ENCODE measurements around the gene TAF3.
"Not testable (repeated sequence)": the region's sequence is repeated elsewhere in the genome, so short reads cannot be mapped to it uniquely, and the experiment has no call there.

TAF3 gene, protein sequence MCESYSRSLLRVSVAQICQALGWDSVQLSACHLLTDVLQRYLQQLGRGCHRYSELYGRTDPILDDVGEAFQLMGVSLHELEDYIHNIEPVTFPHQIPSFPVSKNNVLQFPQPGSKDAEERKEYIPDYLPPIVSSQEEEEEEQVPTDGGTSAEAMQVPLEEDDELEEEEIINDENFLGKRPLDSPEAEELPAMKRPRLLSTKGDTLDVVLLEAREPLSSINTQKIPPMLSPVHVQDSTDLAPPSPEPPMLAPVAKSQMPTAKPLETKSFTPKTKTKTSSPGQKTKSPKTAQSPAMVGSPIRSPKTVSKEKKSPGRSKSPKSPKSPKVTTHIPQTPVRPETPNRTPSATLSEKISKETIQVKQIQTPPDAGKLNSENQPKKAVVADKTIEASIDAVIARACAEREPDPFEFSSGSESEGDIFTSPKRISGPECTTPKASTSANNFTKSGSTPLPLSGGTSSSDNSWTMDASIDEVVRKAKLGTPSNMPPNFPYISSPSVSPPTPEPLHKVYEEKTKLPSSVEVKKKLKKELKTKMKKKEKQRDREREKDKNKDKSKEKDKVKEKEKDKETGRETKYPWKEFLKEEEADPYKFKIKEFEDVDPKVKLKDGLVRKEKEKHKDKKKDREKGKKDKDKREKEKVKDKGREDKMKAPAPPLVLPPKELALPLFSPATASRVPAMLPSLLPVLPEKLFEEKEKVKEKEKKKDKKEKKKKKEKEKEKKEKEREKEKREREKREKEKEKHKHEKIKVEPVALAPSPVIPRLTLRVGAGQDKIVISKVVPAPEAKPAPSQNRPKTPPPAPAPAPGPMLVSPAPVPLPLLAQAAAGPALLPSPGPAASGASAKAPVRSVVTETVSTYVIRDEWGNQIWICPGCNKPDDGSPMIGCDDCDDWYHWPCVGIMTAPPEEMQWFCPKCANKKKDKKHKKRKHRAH

DNA sequence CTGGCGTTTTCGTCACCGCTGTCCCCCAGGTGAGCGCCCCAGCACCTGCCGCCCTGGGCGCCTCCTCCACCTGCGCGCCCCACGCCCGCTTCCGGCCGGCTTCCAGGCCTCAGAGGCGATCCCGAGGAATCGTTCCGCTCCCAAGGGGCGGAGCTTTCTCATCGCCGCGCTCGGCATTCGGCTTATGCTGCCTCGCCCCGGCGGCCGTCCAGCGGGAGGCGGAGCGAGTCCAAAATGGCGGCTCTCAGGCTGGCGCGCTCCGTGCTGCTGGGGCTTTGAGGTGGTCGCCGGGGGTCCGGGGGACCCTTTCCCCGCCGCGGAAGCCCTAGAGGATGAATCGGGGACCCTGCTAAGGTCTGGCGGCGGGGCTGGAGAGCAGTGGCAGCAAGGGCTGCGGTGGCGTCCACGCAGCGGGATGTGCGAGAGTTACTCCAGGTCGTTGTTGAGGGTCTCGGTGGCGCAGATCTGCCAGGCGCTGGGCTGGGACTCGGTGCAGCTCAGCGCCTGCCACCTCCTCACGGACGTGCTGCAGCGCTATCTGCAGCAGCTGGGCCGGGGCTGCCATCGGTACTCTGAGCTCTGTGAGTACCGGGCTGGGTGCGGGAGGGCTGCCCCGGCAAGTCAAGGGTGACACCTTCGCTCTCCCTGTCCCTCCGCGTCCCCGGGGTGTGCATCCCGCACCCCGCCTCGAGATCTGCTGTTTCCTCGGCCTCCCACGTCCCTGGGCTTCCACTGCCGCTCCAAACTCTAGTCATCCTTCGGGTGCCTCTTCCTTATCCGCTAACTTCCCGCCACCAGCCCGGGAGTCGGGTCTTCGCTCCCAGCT lies at the start of gene TAF3:
TSS of gene TAF3 (plus strand) at position 211 of the 826 bp plus-strand sequence. CDS start at position 416, 205 bp downstream.
- DNase-seq: peak; percentile 95

DNA sequence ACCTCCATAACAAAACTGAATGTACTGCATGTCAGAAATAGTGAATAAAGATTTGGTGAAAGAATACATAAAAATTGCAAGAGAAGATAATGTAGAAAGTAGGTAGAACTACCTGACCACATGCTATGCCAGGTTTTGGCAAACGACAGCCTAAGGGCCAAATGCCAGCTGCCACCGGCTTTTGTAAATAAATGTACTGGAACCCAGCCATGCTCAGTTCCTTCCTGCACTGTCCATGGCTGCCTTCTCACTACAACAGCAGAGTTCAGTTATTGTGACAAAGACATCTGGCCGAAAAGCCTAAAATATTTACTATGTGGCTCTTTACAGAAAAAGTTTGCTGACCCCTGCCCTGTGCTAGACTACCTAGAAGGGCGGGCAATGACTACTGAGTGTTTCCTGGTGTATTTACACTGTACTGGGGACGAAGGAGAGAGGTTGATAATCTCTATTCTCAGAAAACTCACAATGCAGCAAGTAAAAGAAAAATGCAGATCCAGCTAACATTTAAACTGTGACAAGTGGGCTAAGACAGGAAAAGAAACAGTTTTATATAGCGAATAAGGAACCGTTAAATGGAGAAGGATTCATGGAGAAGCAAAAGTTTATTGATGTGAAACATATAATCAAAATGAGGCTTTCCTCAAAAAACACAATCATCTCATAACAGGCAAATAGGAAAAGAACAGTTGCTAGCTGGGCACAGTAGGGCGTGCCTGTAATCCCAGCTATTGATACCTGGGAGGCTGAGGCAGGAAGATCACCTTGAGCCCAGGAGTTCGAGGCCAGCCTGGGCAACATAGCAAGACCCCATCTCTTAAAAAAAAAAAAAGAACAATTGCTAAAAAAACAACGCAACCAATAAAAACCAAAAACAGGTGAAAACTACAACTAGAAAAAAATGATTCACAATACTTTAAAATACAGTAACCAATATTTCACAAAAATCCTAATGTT lies 44.2 kb upstream of the TAF3 start:
- DNase-seq: no peak

DNA sequence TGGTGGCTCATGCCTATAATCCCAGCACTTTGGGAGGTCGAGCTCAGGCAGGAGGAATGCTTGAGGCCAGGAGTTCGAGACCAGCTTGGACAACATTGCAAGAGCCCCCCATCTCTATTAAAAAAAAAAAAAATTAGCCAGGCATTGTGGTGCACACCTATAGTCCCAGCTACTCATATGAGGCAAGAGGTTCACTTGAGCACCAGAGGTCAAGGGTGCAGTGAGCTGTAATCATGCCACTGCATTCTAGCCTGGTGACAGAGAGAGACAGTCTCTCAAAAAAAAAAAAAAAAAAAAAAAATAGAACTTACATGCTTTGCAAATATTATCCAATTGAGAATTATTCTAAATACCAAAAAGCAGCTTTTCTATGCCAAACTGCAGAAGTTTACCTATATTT lies 41.5 kb upstream of the TAF3 start:
- no peak for DNase-seq

DNA sequence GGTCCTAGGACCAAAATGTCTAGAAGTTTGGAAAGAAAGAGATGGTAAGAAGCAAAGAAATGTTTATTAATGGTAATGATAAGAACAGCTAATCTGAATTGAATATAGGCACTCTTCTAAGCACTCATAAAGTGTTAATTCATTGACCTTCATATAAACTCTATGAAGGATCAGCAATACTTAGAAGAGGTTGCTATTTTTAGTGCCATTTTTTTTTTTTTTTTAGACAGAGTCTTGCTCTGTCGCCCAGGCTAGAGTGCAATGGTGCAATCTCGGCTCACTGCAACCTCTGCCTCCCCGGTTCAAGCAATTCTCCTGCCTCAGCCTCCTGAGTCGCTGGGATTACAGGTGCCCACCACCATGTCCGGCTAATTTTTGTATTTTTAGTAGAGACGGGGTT lies 36.1 kb upstream of the TAF3 start:
- not testable (repeated sequence) for DNase-seq

DNA sequence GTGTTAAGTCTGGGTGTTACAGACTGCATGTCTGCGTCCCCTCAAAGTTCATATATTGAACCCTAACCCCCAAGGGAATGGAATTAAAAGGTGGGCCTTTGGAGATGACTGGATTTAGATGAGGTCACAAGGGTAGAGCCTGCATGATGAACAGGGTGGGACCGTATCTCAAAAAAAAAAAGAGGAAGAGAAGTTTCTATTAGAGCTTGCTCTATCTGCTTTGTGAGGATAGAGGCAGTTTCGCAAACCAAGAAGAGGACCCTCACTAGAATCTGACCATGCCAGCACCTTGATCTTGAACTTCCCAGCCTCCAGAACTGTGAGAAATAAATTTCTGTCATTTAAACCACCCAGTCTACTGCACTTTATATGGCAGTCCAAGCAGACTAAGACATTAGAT lies 31.9 kb upstream of the TAF3 start:
- no peak for DNase-seq

DNA sequence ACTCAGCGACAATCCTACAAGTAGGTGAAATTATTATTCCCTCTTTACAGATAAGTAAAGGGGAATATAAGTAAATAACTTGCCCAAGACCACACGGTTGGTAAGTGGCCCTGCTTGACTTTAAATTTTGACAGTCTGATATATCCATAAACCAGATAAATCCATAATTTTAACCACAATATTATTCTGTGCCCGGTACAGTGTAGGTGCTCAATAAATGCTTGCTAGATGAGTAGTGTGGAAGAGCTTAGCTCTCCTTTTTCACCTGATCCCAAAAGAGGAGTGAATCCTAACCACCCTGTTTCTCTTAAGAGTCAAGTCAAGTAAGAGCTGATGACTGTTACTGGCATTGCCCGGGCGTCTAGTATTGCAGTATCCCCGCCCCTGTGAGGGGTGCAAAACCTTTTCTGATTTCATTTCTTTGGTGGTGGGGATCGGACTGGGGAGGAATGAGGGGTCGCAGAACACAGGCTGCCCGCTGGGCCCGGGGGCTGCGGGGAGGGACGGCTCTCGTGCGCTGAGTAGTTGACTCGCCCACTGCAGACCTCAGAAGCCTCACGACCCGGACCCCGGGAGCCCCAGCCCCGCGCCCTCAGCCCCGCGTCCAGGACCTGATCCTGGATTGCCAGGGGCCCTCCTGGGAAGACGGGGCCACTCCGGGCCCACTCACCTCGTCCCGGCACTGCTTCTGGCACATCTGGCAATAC lies 31.0 kb upstream of the TAF3 start:
- DNase-seq: no peak

DNA sequence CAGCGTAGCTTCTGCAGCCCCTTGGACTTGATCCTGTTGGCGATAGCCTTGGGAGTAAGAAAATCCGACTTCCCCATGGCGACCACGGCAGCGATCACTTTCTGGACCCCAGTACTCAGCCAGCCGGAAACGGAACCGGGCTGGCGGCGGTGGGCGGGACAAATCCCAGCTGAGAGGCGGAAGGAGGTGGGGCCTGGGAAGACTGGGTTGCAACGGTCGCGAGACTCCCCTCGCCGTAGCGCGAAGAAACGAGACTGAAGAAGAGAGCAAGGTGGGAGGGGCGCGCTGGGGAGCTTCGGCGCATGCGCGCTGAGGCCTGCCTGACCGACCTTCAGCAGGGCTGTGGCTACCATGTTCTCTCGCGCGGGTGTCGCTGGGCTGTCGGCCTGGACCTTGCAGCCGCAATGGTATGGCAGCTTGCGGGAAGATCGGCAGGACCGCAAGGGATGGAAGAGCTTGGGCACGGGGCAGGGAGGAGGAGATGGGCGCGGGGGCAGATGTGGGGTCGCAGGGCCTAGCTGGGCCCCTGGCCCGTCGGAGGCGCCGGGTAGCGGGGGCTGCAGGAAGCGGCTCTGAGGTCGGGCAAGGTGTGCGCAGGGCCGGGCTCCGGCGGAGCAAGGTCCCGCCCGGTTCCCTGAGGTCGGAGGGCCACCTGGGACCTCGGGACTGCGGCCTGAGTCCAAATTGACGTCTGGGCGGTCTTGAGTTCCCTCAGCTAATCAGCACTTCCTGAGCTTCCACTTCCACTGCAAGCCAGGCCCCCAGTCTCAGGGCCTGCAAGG lies 30.3 kb upstream of the TAF3 start, which contains the start of the genes ATP5F1C and KIN:
TSS of gene ATP5F1C (plus strand) at position 321 of the 782 bp plus-strand sequence. CDS start at position 352, 31 bp downstream.
TSS of gene KIN (minus strand) at position 137 of the 782 bp plus-strand sequence. CDS start at position 77, 60 bp downstream.
- peak; percentile 97 for DNase-seq

DNA sequence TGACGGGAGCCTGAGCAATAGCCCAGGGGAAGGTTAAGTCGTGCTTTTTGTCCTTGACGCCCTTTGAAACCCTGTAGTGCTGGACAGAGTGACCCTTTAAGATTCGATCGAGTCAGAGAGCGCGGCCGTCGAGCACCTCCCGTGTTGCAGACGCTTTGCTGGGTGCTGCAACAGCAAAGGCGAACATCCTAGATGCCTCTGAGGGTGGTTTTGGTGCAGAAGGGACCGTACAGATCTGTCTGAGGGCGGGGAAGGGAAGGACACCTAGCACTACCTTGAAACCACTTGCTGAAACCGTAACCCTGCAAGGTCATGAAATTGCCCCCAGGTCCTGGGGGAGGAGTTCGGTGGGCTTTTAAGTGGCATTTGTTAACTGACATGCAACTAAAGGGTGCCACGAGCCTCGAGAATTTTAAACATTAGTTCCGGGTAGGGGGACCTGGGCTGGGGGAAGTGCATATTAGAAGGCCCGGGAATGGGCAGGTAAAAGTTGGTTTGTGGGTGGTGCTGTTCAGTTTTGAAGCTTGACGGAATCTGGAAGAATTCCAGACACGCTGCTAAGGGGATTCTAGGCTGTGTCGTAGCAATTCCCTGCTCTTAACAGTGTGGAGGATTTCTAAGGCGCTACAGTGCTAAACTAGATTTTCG lies 29.5 kb upstream of the TAF3 start:
- no peak for DNase-seq

DNA sequence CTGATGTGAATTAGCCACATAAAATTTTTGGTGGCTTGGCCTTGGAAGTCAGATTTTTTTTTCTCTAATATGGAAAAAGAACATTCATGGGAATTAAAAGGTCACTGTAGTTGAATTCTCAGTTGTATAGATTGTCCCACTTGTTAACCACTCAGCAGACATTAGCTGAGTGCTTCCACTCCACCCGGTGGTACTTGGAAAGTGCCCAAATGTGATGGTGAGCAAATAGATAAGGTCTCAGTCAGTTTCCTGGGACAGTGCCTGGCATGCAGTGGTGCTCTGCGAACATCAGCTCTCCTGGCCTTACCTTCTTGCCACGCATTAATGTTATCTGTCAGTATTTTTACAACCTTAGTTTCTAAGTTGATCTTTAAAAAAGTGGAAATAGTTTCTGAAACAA lies 28.9 kb upstream of the TAF3 start:
- DNase-seq: no peak

DNA sequence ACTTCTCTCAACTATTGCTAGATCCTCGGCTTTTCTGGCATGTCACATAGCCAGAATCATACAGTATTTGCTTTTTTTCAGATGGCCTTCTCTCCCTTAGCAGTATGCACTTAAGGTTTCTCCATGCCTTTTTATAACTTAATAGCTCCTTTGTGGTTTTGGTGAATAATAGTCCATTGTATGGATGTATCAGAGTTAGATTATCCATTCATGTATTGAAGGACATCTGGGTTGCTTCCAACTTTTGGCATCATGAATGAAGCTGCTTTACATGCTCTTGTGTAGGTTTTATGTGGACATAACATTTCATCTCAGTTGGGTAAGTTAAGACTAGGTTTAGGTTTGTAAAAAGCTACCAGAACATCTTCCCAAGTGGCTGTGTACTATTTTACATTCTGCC lies 25.8 kb upstream of the TAF3 start:
- DNase-seq: no peak

DNA sequence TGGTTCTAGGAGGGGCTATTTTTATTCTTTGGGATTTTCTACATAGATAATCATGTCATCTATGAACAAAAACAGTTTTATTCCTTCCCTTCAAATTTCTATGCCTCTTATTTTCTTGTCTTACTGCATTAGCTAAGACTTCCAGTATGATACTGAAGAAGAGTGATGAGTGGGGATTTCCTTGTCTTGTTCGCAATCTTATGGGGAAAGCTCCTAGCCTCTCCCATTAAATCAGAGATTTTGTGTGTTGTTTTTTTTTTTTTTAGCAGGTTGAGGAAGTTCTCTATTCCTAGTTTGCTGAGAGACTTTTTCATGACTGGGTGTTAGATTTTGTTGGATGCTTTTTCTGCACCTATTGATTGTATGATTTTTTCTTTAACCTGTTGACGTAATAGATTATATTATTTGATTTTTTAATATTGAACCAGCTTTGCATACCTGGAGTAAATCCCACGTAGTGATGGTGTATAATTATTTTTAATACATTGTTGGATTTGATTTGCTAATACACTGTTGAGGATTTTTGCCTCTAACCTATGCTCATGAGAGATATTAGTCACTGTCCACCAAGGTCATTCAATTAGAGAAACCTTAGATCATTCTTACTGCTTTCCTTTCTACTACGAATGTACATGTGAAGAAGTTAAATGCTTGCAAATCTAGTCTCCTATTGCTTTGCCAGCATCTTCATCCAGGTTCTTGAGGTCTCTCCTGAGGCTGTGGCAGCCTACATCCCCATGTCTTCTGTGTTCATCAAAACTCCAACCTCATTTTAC lies 23.9 kb upstream of the TAF3 start:
- DNase-seq: no peak

DNA sequence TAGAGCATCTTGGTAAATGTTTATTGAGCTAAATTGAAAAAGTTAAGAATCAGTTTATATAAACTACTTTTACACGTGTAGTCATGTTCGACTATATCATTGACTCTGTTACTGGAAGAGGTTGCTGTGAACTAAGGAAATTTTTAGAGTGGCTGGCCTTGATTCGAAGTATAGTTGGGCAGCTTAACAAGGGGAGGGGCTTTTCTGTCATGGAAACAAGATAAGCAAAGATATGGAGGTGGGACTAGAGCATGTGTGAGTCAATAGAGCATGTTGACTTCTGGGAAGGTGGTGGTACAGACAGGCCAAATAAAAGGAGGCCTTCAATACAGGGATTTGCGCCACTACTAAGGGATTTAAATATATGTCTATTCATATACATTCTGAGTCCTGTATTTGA lies 22.7 kb upstream of the TAF3 start:
- no peak for DNase-seq

DNA sequence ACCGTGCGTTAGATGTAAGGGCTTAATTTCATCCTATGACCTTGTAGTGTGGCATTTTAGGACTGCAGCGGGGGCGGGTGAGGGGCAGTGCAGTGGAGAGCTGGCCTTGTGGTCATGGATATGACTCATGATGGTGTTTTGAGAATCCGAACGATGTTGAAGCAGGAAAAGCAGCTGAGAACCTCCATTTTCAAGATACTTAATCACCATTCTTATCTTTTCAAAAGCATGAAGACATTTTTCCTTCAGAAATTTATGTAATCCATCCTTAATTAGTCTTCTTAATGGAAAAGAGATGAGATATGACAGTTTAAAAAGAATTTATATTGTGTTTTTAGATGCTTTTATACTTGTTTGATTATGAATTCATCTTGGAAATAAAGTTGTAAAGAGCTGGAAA lies 20.7 kb upstream of the TAF3 start:
- DNase-seq: no peak

DNA sequence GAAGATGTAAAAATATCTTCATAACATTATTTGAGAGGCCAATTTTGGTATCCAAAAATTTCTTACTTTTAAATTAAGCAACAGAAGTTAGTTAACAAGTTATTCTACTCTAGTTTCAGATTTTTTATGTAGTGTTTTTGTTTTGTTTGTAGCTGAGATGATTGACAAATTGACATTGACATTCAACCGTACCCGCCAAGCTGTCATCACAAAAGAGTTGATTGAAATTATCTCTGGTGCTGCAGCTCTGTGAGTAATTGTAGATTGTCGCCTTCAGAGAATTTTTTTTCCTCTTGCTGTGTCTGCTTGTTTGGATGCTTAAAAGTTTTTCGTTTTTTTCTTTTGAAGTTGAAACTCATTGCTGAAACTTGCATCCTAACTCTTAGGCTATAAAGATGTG lies 15.7 kb upstream of the TAF3 start:
- DNase-seq: no peak

DNA sequence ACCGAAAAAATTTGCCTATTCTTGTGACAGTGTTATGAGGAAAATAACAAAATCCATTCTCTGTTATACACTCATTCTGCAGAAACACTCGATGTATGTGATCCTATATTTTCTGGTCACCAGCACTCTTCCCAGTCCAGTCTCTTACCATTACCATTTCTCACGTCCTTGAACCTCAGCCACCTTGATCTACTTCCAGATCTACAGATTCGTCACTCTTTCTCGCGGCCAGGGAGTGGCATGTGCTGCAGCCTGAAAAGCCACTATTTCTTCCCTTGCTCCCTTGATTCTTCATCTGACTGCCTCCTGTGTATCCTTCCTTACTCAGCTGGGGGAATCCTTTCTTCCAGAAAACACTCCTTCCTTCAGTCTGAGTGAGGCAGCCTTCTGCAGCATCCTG lies 14.1 kb upstream of the TAF3 start:
- DNase-seq: no peak

DNA sequence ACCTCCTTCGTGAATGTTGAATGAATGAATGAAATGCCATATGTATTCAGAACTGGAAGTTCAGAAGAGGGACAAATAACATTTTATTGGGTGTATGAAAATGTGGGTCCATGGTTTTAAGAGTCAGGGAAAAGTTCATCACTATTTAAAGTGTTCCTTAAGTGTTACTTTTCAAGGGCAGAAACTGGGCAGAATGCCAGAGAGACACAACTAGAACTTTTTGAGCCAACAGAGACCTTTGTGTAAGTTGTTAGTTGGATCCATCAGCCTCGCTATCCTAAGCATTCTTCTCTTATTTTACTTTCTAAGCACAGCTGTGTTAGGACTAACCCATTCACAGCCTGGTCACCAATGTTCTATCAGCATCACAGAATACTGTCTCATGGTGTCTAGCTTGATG lies 13.6 kb upstream of the TAF3 start:
- DNase-seq: no peak

DNA sequence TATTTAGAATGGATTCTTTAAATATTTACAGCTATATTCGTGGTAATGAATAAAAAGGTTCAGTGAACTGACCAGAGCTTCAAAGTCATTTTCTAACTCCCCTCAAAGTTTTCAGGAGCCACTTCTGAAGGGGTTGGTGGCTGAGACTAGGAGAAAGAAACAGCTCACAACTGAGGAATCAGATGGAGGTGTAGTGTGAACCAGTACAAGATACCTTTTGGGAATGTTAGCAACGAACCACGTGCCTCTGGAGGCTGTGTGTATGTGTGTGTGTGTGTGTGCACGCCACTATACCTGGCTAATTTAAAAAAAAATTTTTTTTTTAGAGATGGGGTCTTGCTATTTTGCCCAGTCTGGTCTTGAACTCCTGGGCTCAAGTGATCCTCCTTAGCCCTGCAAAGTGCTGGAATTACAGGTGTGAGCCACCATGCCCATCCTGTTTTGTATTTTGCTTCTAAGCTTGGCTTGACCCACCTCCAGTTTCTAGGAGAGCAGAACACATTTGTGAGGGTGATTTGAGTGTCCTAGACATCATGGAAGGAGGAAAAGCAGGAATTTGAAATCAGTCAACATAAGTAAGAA lies 9.5 kb upstream of the TAF3 start:
- DNase-seq: no peak

DNA sequence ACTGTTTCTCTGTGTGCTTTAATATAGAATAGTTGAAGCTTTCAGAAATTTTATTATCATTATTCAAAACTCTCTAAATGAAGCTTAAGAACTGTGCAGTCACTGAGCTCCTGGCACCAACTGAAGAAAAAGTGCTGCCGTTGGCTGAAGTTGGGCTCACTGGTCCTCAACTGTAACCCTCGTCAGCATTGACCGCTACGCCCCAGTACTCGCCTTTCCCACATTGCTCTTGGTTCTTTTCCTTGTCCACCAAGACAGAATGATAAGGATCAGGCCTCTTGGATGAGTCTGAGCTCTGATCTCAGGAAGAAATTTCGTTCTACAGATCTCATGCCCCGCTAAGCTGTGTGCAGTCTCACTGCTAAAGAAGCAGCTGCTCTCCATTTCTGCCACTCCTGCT lies 7.9 kb upstream of the TAF3 start:
- DNase-seq: no peak

All from CD4-positive, alpha-beta T cell treated with Interleukin-17A for 4 hours (primary cell).